Testis (tissue), 3 donors: ENCODE data around the gene TMEM256. TPM values are rescaled to one million over a fixed set of nuclear protein-coding genes. Genes with fewer than 3 reads are reported as not detected.

Source experiments
- DNase-seq: peaks from one replicate; pipeline ENCODE4 v3.0.0-alpha.2; 2019
- H3K27ac ChIP-seq, 2 donors: fragments of 200-600 bp; sonication (generic); one replicate each; pipeline ENCODE4 v1.5.1; 2019
- H3K27me3 ChIP-seq: fragments of 200-600 bp; sonication (generic); one replicate; pipeline ENCODE4 v1.5.1; 2019
- H3K36me3 ChIP-seq: fragments of 200-600 bp; sonication (generic); one replicate; pipeline ENCODE4 v1.5.1; 2017; ENCODE audit warnings: low read depth; ENCODE audit errors: missing control alignments
- H3K4me1 ChIP-seq: fragments of 200-600 bp; sonication (generic); one replicate; pipeline ENCODE4 v1.5.1; 2019
- H3K4me3 ChIP-seq, 2 donors: fragments of 200-600 bp; sonication (generic); one replicate each; pipeline ENCODE4 v1.5.1; 2017 to 2019
- H3K9me3 ChIP-seq: fragments of 200-600 bp; sonication (generic); one replicate; pipeline ENCODE4 v1.5.1; 2017
- POLR2A ChIP-seq: fragments of 450-650 bp; IDR thresholded peaks from one replicate; pipeline ENCODE4 v1.6.1; 2017; ENCODE audit warnings: antibody characterized with exemption, mild to moderate bottlenecking, moderate library complexity
- WGBS, 2 donors: methylation state at CpG; one replicate each; pipeline ENCODE4 v1.1.5; 2018; 5-methylcytosine and 5-hydroxymethylcytosine counted together
- intact Hi-C: fragments of 100-400 bp; cut with DNase I; formaldehyde crosslinking; loops from one replicate; pipeline ENCODE4 v1.15.1; 2023; ENCODE audit warnings: low total_unique reads
- polyA plus RNA-seq: library from polyadenylated mRNA; stranded (reverse); fragments of 350-450 nt; fragmentation: Illumina TruSeq; extraction: RNeasy Lipid Tissue Mini Kit (QIAGEN cat#74804); gene quantifications from one replicate; pipeline ENCODE4 v1.2.3, GENCODE V29; 2014; ENCODE audit warnings: low read depth, low replicate concordance; ENCODE audit not compliant: insufficient read depth
- total RNA-seq, 2 donors: library from RNA; depleted of rRNA; stranded (reverse); fragments of >200 nt; gene quantifications; one replicate each; pipeline ENCODE4 v1.2.3, GENCODE V29; 2016
- TF ChIP-seq, protein P1 (sequence below), 3 experiments: fragments of 450-650 bp in 2 of 3; fragments of 200-600 bp in 1 of 3; sonication (generic) in 1 of 3; IDR thresholded peaks; one replicate each; pipeline ENCODE4 v1.5.1; 2016 to 2019; ENCODE audit warnings: antibody characterized with exemption in 3 of 3, mild to moderate bottlenecking in 2 of 3, moderate library complexity in 1 of 3

TMEM256 gene
- total and polyA plus RNA-seq, 3 donors from 2014 or later: 18.7 to 33.3 (median 27.3) TPM

DNA sequence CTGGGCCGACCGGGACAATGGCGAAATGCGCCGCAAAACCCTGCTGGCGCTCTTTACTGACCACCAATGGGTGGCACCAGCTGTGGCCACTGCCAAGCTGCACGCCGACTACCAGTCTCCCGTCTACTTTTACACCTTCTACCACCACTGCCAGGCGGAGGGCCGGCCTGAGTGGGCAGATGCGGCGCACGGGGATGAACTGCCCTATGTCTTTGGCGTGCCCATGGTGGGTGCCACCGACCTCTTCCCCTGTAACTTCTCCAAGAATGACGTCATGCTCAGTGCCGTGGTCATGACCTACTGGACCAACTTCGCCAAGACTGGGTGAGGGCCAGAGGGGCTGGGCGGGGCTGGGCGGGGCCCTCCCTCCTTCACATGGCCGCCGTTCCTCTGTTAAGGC lies 11.9 kb upstream of the TMEM256 start:
- DNase-seq: no peak
- intact Hi-C loops: no loop called here
- TF ChIP-seq, protein P1, sequence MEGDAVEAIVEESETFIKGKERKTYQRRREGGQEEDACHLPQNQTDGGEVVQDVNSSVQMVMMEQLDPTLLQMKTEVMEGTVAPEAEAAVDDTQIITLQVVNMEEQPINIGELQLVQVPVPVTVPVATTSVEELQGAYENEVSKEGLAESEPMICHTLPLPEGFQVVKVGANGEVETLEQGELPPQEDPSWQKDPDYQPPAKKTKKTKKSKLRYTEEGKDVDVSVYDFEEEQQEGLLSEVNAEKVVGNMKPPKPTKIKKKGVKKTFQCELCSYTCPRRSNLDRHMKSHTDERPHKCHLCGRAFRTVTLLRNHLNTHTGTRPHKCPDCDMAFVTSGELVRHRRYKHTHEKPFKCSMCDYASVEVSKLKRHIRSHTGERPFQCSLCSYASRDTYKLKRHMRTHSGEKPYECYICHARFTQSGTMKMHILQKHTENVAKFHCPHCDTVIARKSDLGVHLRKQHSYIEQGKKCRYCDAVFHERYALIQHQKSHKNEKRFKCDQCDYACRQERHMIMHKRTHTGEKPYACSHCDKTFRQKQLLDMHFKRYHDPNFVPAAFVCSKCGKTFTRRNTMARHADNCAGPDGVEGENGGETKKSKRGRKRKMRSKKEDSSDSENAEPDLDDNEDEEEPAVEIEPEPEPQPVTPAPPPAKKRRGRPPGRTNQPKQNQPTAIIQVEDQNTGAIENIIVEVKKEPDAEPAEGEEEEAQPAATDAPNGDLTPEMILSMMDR (IDR thresholded peaks at IDR 0.05): no peak
- TF ChIP-seq POLR2A: no peak
- no peaks in the 10 kb centered on the region for H3K36me3 ChIP-seq
- H3K4me3 ChIP-seq: no peak overlapping the region
- no peaks in the 10 kb centered on the region for H3K4me1 ChIP-seq
- 92 to 93% methylated on average over 13 to 23 of the region's 23 CpGs for WGBS, 2 donors
- H3K27me3 ChIP-seq: no peaks in the 10 kb centered on the region
- no peak overlapping the region for H3K27ac ChIP-seq
- H3K9me3 ChIP-seq: no peaks in the 10 kb centered on the region

DNA sequence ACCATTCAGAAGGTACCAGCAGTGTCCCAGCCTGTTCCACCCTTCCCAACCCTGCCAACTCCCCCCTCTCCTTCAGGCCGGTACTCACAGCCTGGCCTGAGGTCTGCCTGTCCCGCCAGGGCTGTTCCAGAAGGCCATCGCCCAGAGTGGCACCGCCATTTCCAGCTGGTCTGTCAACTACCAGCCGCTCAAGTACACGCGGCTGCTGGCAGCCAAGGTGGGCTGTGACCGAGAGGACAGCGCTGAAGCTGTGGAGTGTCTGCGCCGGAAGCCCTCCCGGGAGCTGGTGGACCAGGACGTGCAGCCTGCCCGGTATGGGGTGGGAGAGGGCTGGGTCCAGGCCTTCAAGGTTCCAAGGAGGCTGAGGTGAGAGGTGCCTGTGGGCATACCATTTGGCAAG lies 10.9 kb upstream of the TMEM256 start:
- TF ChIP-seq, protein P1 (IDR thresholded peaks at IDR 0.05): no peak
- no peak for TF ChIP-seq POLR2A
- Histone ChIP-seq H3K36me3 (no peaks in the 10 kb centered on the region), H3K4me1 (no peaks in the 10 kb centered on the region), H3K27me3 (no peaks in the 10 kb centered on the region), H3K9me3 (no peaks in the 10 kb centered on the region), H3K4me3 (no peak overlapping the region), H3K27ac (no peak overlapping the region)
- DNase-seq: no peak
- intact Hi-C loops: no loop called here
- 92 to 94% methylated on average over 10 to 14 of the region's 14 CpGs for WGBS, 2 donors

DNA sequence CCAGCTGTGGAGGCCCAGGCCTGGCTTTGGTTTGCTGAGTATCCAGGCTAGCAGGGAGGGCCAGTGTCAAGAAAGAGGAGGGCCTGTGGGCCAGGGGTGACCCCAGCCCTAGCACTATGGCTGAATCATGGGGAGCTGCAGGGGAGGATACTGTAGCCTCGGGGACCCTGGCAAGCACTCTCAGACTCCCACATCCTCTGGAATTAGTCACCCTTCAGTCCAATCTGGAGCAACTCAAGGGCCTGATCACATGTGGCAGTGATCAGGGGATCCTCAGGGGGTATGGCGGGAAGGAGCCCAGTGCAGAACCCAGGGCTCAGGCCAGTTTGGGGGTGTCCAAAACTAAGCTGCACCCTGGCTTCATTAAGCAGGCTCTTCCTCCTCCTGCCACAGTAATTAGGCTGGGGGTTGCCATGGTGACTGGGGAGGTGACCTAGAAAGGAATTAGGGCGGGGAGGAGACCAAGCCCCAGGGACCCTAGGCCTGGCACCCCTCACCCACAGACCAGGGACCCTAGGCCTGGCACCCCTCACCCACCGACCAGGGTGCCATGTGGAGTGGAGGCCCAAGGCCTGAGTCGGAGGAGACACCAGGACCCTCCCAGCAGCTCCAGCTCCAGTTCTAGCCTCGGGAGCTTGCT lies 9.6 kb upstream of the TMEM256 start:
- no peak overlapping the region for H3K4me3 ChIP-seq
- no peak for TF ChIP-seq POLR2A
- TF ChIP-seq, protein P1 (IDR thresholded peaks at IDR 0.05): no peak
- H3K27me3 ChIP-seq: no peaks in the 10 kb centered on the region
- H3K36me3 ChIP-seq: no peaks in the 10 kb centered on the region
- no peak for DNase-seq
- H3K9me3 ChIP-seq: no peaks in the 10 kb centered on the region
- intact Hi-C loops: no loop called here
- no peaks in the 10 kb centered on the region for H3K4me1 ChIP-seq
- WGBS, 2 donors: 66 to 75% methylated on average over 4 to 5 of the region's 6 CpGs
- H3K27ac ChIP-seq: no peak overlapping the region

DNA sequence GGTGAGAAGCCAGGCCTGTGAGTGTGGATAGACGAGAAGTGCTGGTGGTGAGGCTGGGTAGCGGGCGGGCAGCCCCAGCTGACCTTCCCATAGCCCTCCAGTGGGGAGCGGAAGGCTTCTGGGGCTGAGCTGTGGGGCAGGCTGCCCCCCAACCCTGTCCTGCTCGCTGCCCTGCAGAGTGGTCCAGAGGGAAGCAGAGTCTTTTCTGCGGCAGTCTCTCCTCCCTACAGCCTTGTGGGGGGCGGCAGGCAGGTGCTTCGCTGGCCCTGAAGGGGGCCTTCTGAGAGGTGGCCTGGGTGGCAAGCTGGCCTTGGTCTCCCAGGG lies 7.5 kb upstream of the TMEM256 start:
- Histone ChIP-seq H3K27ac (no peak overlapping the region), H3K27me3 (no peaks in the 10 kb centered on the region), H3K9me3 (no peaks in the 10 kb centered on the region), H3K36me3 (no peaks in the 10 kb centered on the region), H3K4me1 (no peaks in the 10 kb centered on the region), H3K4me3 (no peak overlapping the region)
- no peak for DNase-seq
- TF ChIP-seq POLR2A: no peak
- TF ChIP-seq, protein P1 (IDR thresholded peaks at IDR 0.05): no peak
- 89 to 95% methylated on average over 4 to 8 of the region's 8 CpGs for WGBS, 2 donors
- intact Hi-C loops: no loop called here
